H9 (cell line): ENCODE data around the gene NPBWR2. TPM values are rescaled to one million over a fixed set of nuclear protein-coding genes. Genes with fewer than 3 reads are reported as not detected.

ENCODE experiments used
- DNase-seq: peaks from one replicate; pipeline ENCODE4 v3.0.0-alpha.2; 2017
- H2AFZ ChIP-seq: one replicate; pipeline ENCODE4 v1.6.1; 2013; ENCODE audit warnings: mild to moderate bottlenecking, low read length, control low read depth, moderate library complexity
- H2AK5ac ChIP-seq: 2 replicates; pipeline ENCODE4 v1.6.1; 2013; ENCODE audit warnings: low read length, control low read depth, mixed read lengths; ENCODE audit not compliant: insufficient read length
- H2BK120ac ChIP-seq: one replicate; pipeline ENCODE4 v1.6.1; 2013; ENCODE audit warnings: low read depth, mild to moderate bottlenecking, low read length, control low read depth, inconsistent platforms; ENCODE audit not compliant: poor library complexity, severe bottlenecking
- H2BK12ac ChIP-seq: 2 replicates; pipeline ENCODE4 v1.6.1; 2013; ENCODE audit warnings: low read length, control low read depth, mixed read lengths, low read depth; ENCODE audit not compliant: insufficient read length
- H2BK15ac ChIP-seq: 2 replicates; pipeline ENCODE4 v1.6.1; 2013; ENCODE audit warnings: low read depth, low read length, control low read depth
- H2BK20ac ChIP-seq: one replicate; pipeline ENCODE4 v1.6.1; 2013; ENCODE audit warnings: low read depth, mild to moderate bottlenecking, low read length, control low read depth, inconsistent platforms; ENCODE audit not compliant: poor library complexity, severe bottlenecking
- H2BK5ac ChIP-seq: 2 replicates; pipeline ENCODE4 v1.6.1; 2013; ENCODE audit warnings: low read length, control low read depth, mixed read lengths; ENCODE audit not compliant: insufficient read length
- H3K14ac ChIP-seq: 2 replicates; pipeline ENCODE4 v1.6.1; 2013; ENCODE audit warnings: low read length, control low read depth; ENCODE audit not compliant: insufficient read depth
- H3K18ac ChIP-seq: 2 replicates; pipeline ENCODE4 v1.6.1; 2013; ENCODE audit warnings: low read depth, mild to moderate bottlenecking, mixed read lengths, low read length, control low read depth; ENCODE audit not compliant: insufficient read length
- H3K23ac ChIP-seq: 2 replicates; pipeline ENCODE4 v1.6.1; 2013; ENCODE audit warnings: low read length, control low read depth, mixed read lengths, low read depth; ENCODE audit not compliant: insufficient read length
- H3K23me2 ChIP-seq: 2 replicates; pipeline ENCODE4 v1.6.1; 2013; ENCODE audit warnings: low read depth, mild to moderate bottlenecking, mixed read lengths, low read length, control low read depth; ENCODE audit not compliant: insufficient read length, poor library complexity, severe bottlenecking
- H3K27ac ChIP-seq: 2 replicates; pipeline ENCODE4 v1.5.1; 2013; ENCODE audit warnings: low read length, control low read depth, mixed read lengths, low read depth; ENCODE audit not compliant: insufficient read length
- H3K27me3 ChIP-seq: 2 replicates; pipeline ENCODE4 v1.6.1; 2013; ENCODE audit warnings: low read length, control low read depth, inconsistent platforms; ENCODE audit not compliant: insufficient read depth
- H3K4ac ChIP-seq: 2 replicates; pipeline ENCODE4 v1.6.1; 2013; ENCODE audit warnings: low read depth, mild to moderate bottlenecking, control low read depth, inconsistent platforms, low read length, moderate library complexity
- H3K4me1 ChIP-seq: 2 replicates; pipeline ENCODE4 v1.6.1; 2013; ENCODE audit warnings: low read length, control low read depth, inconsistent platforms; ENCODE audit not compliant: insufficient read depth
- H3K4me2 ChIP-seq: 2 replicates; pipeline ENCODE4 v1.6.1; 2013; ENCODE audit warnings: low read length, control low read depth, mixed read lengths; ENCODE audit not compliant: insufficient read length, insufficient read depth
- H3K56ac ChIP-seq: 2 replicates; pipeline ENCODE4 v1.6.1; 2013; ENCODE audit warnings: low read depth, mild to moderate bottlenecking, mixed read lengths, low read length, control low read depth; ENCODE audit not compliant: insufficient read length
- H3K79me1 ChIP-seq: 2 replicates; pipeline ENCODE4 v1.6.1; 2013; ENCODE audit warnings: low read depth, mild to moderate bottlenecking, moderate library complexity, low read length, control low read depth, inconsistent platforms; ENCODE audit not compliant: insufficient read depth, poor library complexity, severe bottlenecking
- H3K79me2 ChIP-seq: 2 replicates; pipeline ENCODE4 v1.6.1; 2013; ENCODE audit warnings: low read length, control low read depth, inconsistent platforms; ENCODE audit not compliant: insufficient read depth
- H3K9ac ChIP-seq: 2 replicates; pipeline ENCODE4 v1.6.1; 2013; ENCODE audit warnings: low read length, control low read depth, mixed read lengths; ENCODE audit not compliant: insufficient read length; ENCODE audit errors: extremely low read depth
- H3K9me3 ChIP-seq: one replicate; pipeline ENCODE4 v1.6.1; 2013; ENCODE audit warnings: low read depth, low read length, inconsistent platforms; ENCODE audit not compliant: control insufficient read depth
- H3T11ph ChIP-seq: one replicate; pipeline ENCODE4 v1.6.1; 2013; ENCODE audit warnings: mild to moderate bottlenecking, low read length, control low read depth, inconsistent platforms
- H4K20me1 ChIP-seq: one replicate; pipeline ENCODE4 v1.6.1; 2013; ENCODE audit not compliant: control insufficient read depth, insufficient read length, insufficient read depth
- H4K5ac ChIP-seq: 2 replicates; pipeline ENCODE4 v1.6.1; 2013; ENCODE audit warnings: low read depth, mild to moderate bottlenecking, mixed read lengths, low read length, control low read depth; ENCODE audit not compliant: insufficient read length
- H4K8ac ChIP-seq: replicated peaks from 2 replicates; pipeline ENCODE4 v1.6.1; 2013; ENCODE audit warnings: low read length, control low read depth, mixed read lengths, low read depth; ENCODE audit not compliant: insufficient read length
- H4K91ac ChIP-seq: 2 replicates; pipeline ENCODE4 v1.6.1; 2013; ENCODE audit warnings: low read depth, mild to moderate bottlenecking, moderate library complexity, mixed read lengths, low read length, control low read depth; ENCODE audit not compliant: insufficient read length
- H3K27ac Mint-ChIP-seq, 3 experiments: 2 replicates in 2 of 3; 3 replicates in 1 of 3; pipeline ENCODE4 v1.8.0; 2020 to 2021; ENCODE audit warnings: mixed read lengths in 3 of 3, mild to moderate bottlenecking in 1 of 3, moderate library complexity in 1 of 3
- H3K27me3 Mint-ChIP-seq: 2 replicates; pipeline ENCODE4 v1.8.0; 2021; ENCODE audit warnings: low read depth, mild to moderate bottlenecking, moderate library complexity, mixed read lengths
- H3K36me3 Mint-ChIP-seq, 3 experiments: 2 replicates in 2 of 3; 3 replicates in 1 of 3; pipeline ENCODE4 v1.8.0; 2020 to 2021; ENCODE audit warnings: low read depth in 3 of 3, mixed read lengths in 3 of 3; ENCODE audit not compliant: insufficient read depth in 1 of 3
- H3K4me1 Mint-ChIP-seq, 2 experiments: 2 replicates each; pipeline ENCODE4 v1.8.0; 2020; ENCODE audit warnings: mixed read lengths in 2 of 2
- H3K4me3 Mint-ChIP-seq, 2 experiments: 2 replicates in 1 of 2; 3 replicates in 1 of 2; pipeline ENCODE4 v1.8.0; 2020 to 2021; ENCODE audit warnings: mild to moderate bottlenecking in 2 of 2, mixed read lengths in 2 of 2, moderate library complexity in 1 of 2
- H3K9me3 Mint-ChIP-seq, 2 experiments: 2 replicates in 1 of 2; 3 replicates in 1 of 2; pipeline ENCODE4 v1.8.0; 2020; ENCODE audit warnings: mild to moderate bottlenecking in 2 of 2, mixed read lengths in 2 of 2, moderate library complexity in 1 of 2
- CTCF ChIP-seq: fragments of 200-600 bp; sonication (generic); conservative IDR thresholded peaks from 3 replicates; pipeline ENCODE4 v1.8.0; 2021; ENCODE audit warnings: antibody characterized with exemption, mild to moderate bottlenecking
- WGBS: extraction: QIAGEN DNeasy Blood & Tissue Kit; methylation state at CpG from one replicate; pipeline ENCODE4 v1.1.7; 2013; ENCODE audit warnings: missing lambda C conversion rate, low lambda C conversion rate, mixed read lengths; ENCODE audit not compliant: insufficient read length; ENCODE audit errors: extremely low coverage; 5-methylcytosine and 5-hydroxymethylcytosine counted together
- total RNA-seq: library from RNA; stranded (reverse); gene quantifications from 2 replicates; pipeline ENCODE4 v1.2.1, GENCODE V29; 2021

Gene NPBWR2
- total RNA-seq, 1 experiment from 2014 or later = not detected

GRCh38 chr20:64116541-64117431 lies 9.4 kb upstream of the NPBWR2 start:
- Histone ChIP-seq H2AK5ac (no peak overlapping the region), H4K5ac (no peak overlapping the region), H2BK120ac (no peak overlapping the region), H3K4me2 (no peak overlapping the region), H2AFZ (no peak overlapping the region), H3K9me3 (no peaks in the 10 kb centered on the region), H3K27ac (no peak overlapping the region), H4K91ac (no peak overlapping the region), H4K8ac (no peak overlapping the region), H3K14ac (no peak overlapping the region), H4K20me1 (peaks cover 3% of the 10 kb centered on the region), H3K23me2 (no peaks in the 10 kb centered on the region), H2BK12ac (no peak overlapping the region), H2BK5ac (no peak overlapping the region), H3K79me2 (no peaks in the 10 kb centered on the region), H3K4me1 (no peaks in the 10 kb centered on the region), H3K27me3 (no peaks in the 10 kb centered on the region; the same call in 1 of the 2 replicates), H2BK20ac (no peak overlapping the region), H3K23ac (no peak overlapping the region), H3K79me1 (no peaks in the 10 kb centered on the region), H3K9ac (no peak overlapping the region), H3K56ac (no peak overlapping the region), H3T11ph (no peak overlapping the region), H2BK15ac (no peak overlapping the region), H3K4ac (no peak overlapping the region), H3K18ac (no peak overlapping the region)
- no CpG with 5 or more reads among the region's 17 CpGs for WGBS
- DNase-seq = no peak
- no peak for TF ChIP-seq CTCF
- peak overlapping the region in 1 of 2 experiments; percentile 24; a peak in 1 of 5 replicates for H3K4me3 Mint-ChIP-seq
- H3K27me3 Mint-ChIP-seq = peaks cover 8% of the 10 kb centered on the region
- no peaks in the 10 kb centered on the region; a peak in 1 of 5 replicates for H3K9me3 Mint-ChIP-seq
- H3K36me3 Mint-ChIP-seq = peaks cover 0 to 1% (median 0%) of the 10 kb centered on the region in 3 experiments; a peak in 1 of 7 replicates
- peaks cover 4 to 5% of the 10 kb centered on the region in 2 experiments; a peak in 3 of 4 replicates for H3K4me1 Mint-ChIP-seq
- H3K27ac Mint-ChIP-seq = no peak overlapping the region
